K562 (cell line): Measurements from ENCODE around the gene UGT3A1. TPM values are rescaled to one million over a fixed set of nuclear protein-coding genes. Genes with fewer than 3 reads are reported as not detected.

Source experiments
- ATAC-seq: fragments of 200-7000 bp; cut with Tn5 transposase; 3 replicates; pipeline ENCODE4 v1.9.1; 2020; ENCODE audit warnings: moderate library complexity
- BruUV-seq: library from RNA; stranded (reverse); fragments of 400-500 nt; replicated peaks from 2 replicates; lab custom pipeline; 2021; lab: Mats Ljungman, UMichigan
- CTCF ChIA-PET: fragments of 300-600 bp; formaldehyde crosslinking; extraction: SDS; loops from one replicate; lab custom pipeline; 2021; ENCODE audit warnings: low intra/inter-chr PET ratio; lab: Yijun Ruan, JAX
- POLR2A ChIA-PET: fragments of 300-600, 350-650 bp; sonication (Branson Sonifier 250); formaldehyde crosslinking; extraction: SDS; loops from one replicate; lab custom pipeline; 2021; ENCODE audit warnings: antibody characterized with exemption, inconsistent platforms; lab: Yijun Ruan, JAX
- DNase-seq, 4 experiments: peaks; one replicate each; pipeline versions ENCODE4 v3.0.0 to v3.0.0-alpha.2; 2011 to 2018; ENCODE audit warnings: low spot score in 3 of 4, mixed read lengths in 3 of 4; ENCODE audit errors: extremely low read depth in 1 of 4
- FAIRE-seq: peaks from 2 replicates; lab custom pipeline; 2011; peaks lifted over from hg19 to GRCh38; lab: Jason Lieb, UNC
- H2AFZ ChIP-seq: 2 replicates; pipeline ENCODE4 v1.6.0; 2011; ENCODE audit warnings: low read depth, low read length, control low read depth, inconsistent platforms
- H3K27ac ChIP-seq: fragments of 200-600 bp; 3 replicates; pipeline ENCODE4 v1.8.0; 2011; ENCODE audit warnings: low read depth, mild to moderate bottlenecking, control low read depth, inconsistent platforms, low read length, moderate library complexity, mixed read lengths; ENCODE audit errors: extremely low read depth
- H3K27me3 ChIP-seq, 2 experiments: fragments of 300-600 bp in 1 of 2; 2 replicates in 1 of 2; 3 replicates in 1 of 2; pipeline versions ENCODE4 v1.6.0 to v1.8.0; 2011; ENCODE audit warnings: inconsistent platforms in 2 of 2, low read length in 2 of 2, mild to moderate bottlenecking in 1 of 2, mixed read lengths in 1 of 2, moderate library complexity in 1 of 2; ENCODE audit not compliant: control insufficient read depth in 2 of 2, insufficient read depth in 2 of 2
- H3K36me3 ChIP-seq: fragments of 300-600 bp; 3 replicates; pipeline ENCODE4 v1.8.0; 2011; ENCODE audit warnings: mild to moderate bottlenecking, low read length, inconsistent platforms; ENCODE audit not compliant: control insufficient read depth, insufficient read depth
- H3K4me1 ChIP-seq, 2 experiments: fragments of 200-600 bp in 1 of 2; replicated peaks in 1 of 2; 2 replicates in 1 of 2; 3 replicates in 1 of 2; pipeline versions ENCODE4 v1.5.1 to v1.8.0; 2011; ENCODE audit warnings: inconsistent platforms in 2 of 2, low read length in 2 of 2, mild to moderate bottlenecking in 1 of 2, mixed read lengths in 1 of 2, moderate library complexity in 1 of 2; ENCODE audit not compliant: control insufficient read depth in 2 of 2, insufficient read depth in 2 of 2
- H3K4me2 ChIP-seq: 2 replicates; pipeline ENCODE4 v1.6.1; 2011; ENCODE audit warnings: low read length, control low read depth, inconsistent platforms, mixed read lengths; ENCODE audit not compliant: insufficient read depth
- H3K4me3 ChIP-seq: fragments of 200-600 bp; sonication (generic), shearing (Covaris generic); 2 replicates; pipeline ENCODE4 v1.5.1; 2016; ENCODE audit warnings: control low read depth, inconsistent platforms
- H3K79me2 ChIP-seq: fragments of 200-600 bp; 3 replicates; pipeline ENCODE4 v1.8.0; 2011; ENCODE audit warnings: low read length, inconsistent platforms; ENCODE audit not compliant: control insufficient read depth, insufficient read depth
- H3K9ac ChIP-seq, 2 experiments: 2 replicates each; pipeline versions ENCODE4 v1.6.0 to v1.6.1; 2011; ENCODE audit warnings: low read depth in 2 of 2, low read length in 2 of 2, control low read depth in 1 of 2, inconsistent platforms in 1 of 2, mild to moderate bottlenecking in 1 of 2, mixed read lengths in 1 of 2; ENCODE audit not compliant: insufficient read depth in 1 of 2
- H3K9me1 ChIP-seq: one replicate; pipeline ENCODE4 v1.6.0; 2011; ENCODE audit warnings: inconsistent platforms, mild to moderate bottlenecking, low read length, moderate library complexity; ENCODE audit not compliant: control insufficient read depth, insufficient read depth
- H3K9me3 ChIP-seq: replicated peaks from 2 replicates; pipeline ENCODE4 v1.5.1; 2011; ENCODE audit warnings: low read depth, low read length, inconsistent platforms; ENCODE audit not compliant: control insufficient read depth, insufficient read depth
- H4K20me1 ChIP-seq: replicated peaks from 2 replicates; pipeline ENCODE4 v1.6.1; 2011; ENCODE audit warnings: low read length, inconsistent platforms, mixed read lengths; ENCODE audit not compliant: control insufficient read depth, insufficient read depth
- GABPB2 ChIP-seq: fragments of 250-450 bp; sonication (Bioruptor Pico); conservative IDR thresholded peaks from 2 replicates; pipeline ENCODE4 v1.5.1; 2021; ENCODE audit warnings: mild to moderate bottlenecking
- JUND ChIP-seq, 2 experiments: IDR thresholded peaks; 2 replicates in 1 of 2; 3 replicates in 1 of 2; pipeline ENCODE4 v1.6.1; 2011; ENCODE audit warnings: borderline replicate concordance in 2 of 2, low read depth in 2 of 2, low read length in 2 of 2, improper control_type of control experiment in 1 of 2, missing biosample characterization in 1 of 2, missing genetic modification characterization in 1 of 2, missing genetic modification reagents in 1 of 2
- MAFG ChIP-seq: fragments of 450-650 bp; conservative IDR thresholded peaks from 2 replicates; pipeline ENCODE4 v1.6.1; 2016; ENCODE audit warnings: missing genetic modification characterization, missing compliant biosample characterization
- OTX1 ChIP-seq: fragments of 450-650 bp; formaldehyde crosslinking; IDR thresholded peaks from 2 replicates; pipeline ENCODE4 v1.4.0; 2022; ENCODE audit warnings: mild to moderate bottlenecking
- SMAD1 ChIP-seq: fragments of 150-350 bp; IDR thresholded peaks from 2 replicates; pipeline ENCODE4 v1.6.1; 2014; ENCODE audit warnings: low read length, low read depth; ENCODE audit not compliant: partially characterized antibody
- SMAD3 ChIP-seq: fragments of 450-650 bp; formaldehyde crosslinking; conservative IDR thresholded peaks from 2 replicates; pipeline ENCODE4 v1.4.0; 2020; ENCODE audit warnings: mild to moderate bottlenecking
- SNIP1 ChIP-seq: fragments of 450-650 bp; IDR thresholded peaks from 2 replicates; pipeline ENCODE4 v1.7.1; 2017; ENCODE audit warnings: low read depth, mild to moderate bottlenecking
- TCF3 ChIP-seq: sonication (generic); formaldehyde crosslinking; IDR thresholded peaks from 2 replicates; pipeline ENCODE4 v1.4.0; 2020; ENCODE audit warnings: mild to moderate bottlenecking, missing genetic modification reagents
- TCF7L2 ChIP-seq: fragments of 150-350 bp; IDR thresholded peaks from 2 replicates; pipeline ENCODE4 v1.6.1; 2016; ENCODE audit warnings: low read depth, mild to moderate bottlenecking, low read length, moderate library complexity
- XRCC4 ChIP-seq: IDR thresholded peaks from one replicate; pipeline ENCODE4 v1.6.1; 2011; ENCODE audit not compliant: insufficient read depth, insufficient read length; ENCODE audit errors: extremely low read depth
- ZNF224 ChIP-seq: sonication (generic); formaldehyde crosslinking; IDR thresholded peaks from 2 replicates; pipeline ENCODE4 v1.8.0; 2022; ENCODE audit warnings: mild to moderate bottlenecking, missing genetic modification reagents
- ZNF23 ChIP-seq: fragments of 250-450 bp; sonication (Bioruptor Pico); IDR thresholded peaks from 2 replicates; pipeline ENCODE4 v1.4.0; 2020; ENCODE audit warnings: mild to moderate bottlenecking
- ZNF740 ChIP-seq, 3 experiments: fragments of 200-800 bp in 1 of 3; sonication (Bioruptor generic) in 1 of 3; sonication (generic) in 1 of 3; formaldehyde crosslinking in 1 of 3; IDR thresholded peaks; 2 replicates each; pipeline versions ENCODE4 v1.6.1 to v1.8.0; 2016 to 2022; ENCODE audit warnings: mild to moderate bottlenecking in 2 of 3, missing compliant biosample characterization in 2 of 3, missing genetic modification characterization in 2 of 3, missing genetic modification reagents in 1 of 3
- ZNF778 ChIP-seq: fragments of 450-650 bp; formaldehyde crosslinking; IDR thresholded peaks from 2 replicates; pipeline ENCODE4 v1.4.0; 2020; ENCODE audit warnings: mild to moderate bottlenecking, moderate library complexity
- WGBS: fragments of 100-300 bp; shearing (Covaris generic); methylation state at CpG from one replicate; pipeline ENCODE4 v1.1.6; 2016; ENCODE audit warnings: low coverage, mixed read lengths; ENCODE audit not compliant: insufficient coverage; ENCODE audit errors: missing lambda C conversion rate; 5-methylcytosine and 5-hydroxymethylcytosine counted together
- in situ Hi-C: fragments of 300-500 bp; cut with MboI; formaldehyde crosslinking; loops from 4 replicates; pipeline ENCODE4 v1.15.0; 2018; ENCODE audit warnings: inconsistent platforms, mixed read lengths
- intact Hi-C: fragments of 100-400 bp; cut with micrococcal nuclease; formaldehyde crosslinking; loops from 2 replicates; pipeline ENCODE4 v1.14.2; 2022
- polyA plus RNA-seq, 8 experiments: library from polyadenylated mRNA; depleted of rRNA in 4 of 8; stranded (reverse) in 5 of 8; unstranded in 3 of 8; fragments of >200 nt; fragmentation: Nextera tagmentation in 2 of 8; fragmentation: Illumina TruSeq in 1 of 8; extraction: Ambion mirVana in 2 of 8; extraction: Trizol in 1 of 8; gene quantifications; 2 replicates each; pipeline versions ENCODE4 v1.2.1 to v1.2.3, GENCODE V29; 2011 to 2014; ENCODE audit warnings: inconsistent platforms in 1 of 8, missing spikeins in 1 of 8
- total RNA-seq, 7 experiments: library from RNA; depleted of rRNA in 6 of 7; stranded (reverse); fragments of >200 nt in 6 of 7; fragmentation: Illumina TruSeq in 2 of 7; extraction: Trizol in 2 of 7; gene quantifications; 2 replicates each; pipeline versions ENCODE4 v1.2.1 to v1.2.3, GENCODE V29; 2011 to 2021; ENCODE audit warnings: low replicate concordance in 1 of 7
- TF ChIP-seq, protein P1 (sequence below): fragments of 450-650 bp; IDR thresholded peaks from 2 replicates; pipeline ENCODE4 v1.7.0; 2016; ENCODE audit warnings: borderline replicate concordance
- TF ChIP-seq, protein P2 (sequence below): fragments of 450-650 bp; formaldehyde crosslinking; IDR thresholded peaks from 2 replicates; pipeline ENCODE4 v1.4.0; 2020; ENCODE audit warnings: mild to moderate bottlenecking, moderate library complexity
- TF ChIP-seq, protein P3 (sequence below): fragments of 250-450 bp; sonication (Bioruptor Pico); IDR thresholded peaks from 2 replicates; pipeline ENCODE4 v1.8.0; 2021; ENCODE audit warnings: moderate library complexity, mild to moderate bottlenecking, inconsistent platforms

Gene UGT3A1
- total and polyA plus RNA-seq, 9 of the 15 experiments (the other 6 are each of a cell fraction or from before 2014, with no cell fraction given), result not detected

DNA sequence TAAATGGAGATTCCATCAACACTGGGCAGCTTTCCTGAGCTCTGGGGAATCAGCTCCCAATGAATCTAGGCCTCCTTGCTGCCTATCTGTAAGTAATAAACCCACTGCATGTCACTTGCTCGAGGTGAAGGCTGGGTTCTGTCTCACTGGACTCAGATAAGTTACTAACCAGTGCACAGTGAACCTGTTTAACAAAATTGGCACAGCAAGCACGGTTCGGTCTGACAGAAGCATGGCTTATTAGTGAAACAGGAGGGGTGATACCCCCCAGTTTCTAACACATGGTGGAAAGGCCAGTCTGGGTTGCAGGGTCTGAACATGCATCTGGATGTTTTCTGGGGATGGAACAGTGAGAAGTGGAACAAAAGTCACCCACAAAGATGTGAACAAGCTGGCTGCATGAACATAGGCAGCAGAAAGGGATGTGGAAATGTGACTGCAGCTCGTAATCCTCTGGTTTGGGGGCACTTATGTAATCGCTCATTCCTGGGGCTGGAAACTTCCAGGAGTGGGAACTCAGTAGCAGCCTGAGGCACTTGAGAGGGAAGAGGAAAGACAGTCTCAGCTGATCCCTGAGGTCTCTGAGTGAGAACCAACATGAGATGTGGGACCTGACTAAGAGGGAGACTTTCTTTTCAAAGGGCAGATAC, 37.8 kb upstream of the UGT3A1 start (continued):
- no peak for TF ChIP-seq JUND (IDR thresholded peaks at IDR 0.05; ENCODE audit: borderline replicate concordance, low read depth, low read length)
- TF ChIP-seq JUND (tag; IDR thresholded peaks at IDR 0.05; ENCODE audit: borderline replicate concordance, low read depth, low read length), result no peak
- TF ChIP-seq TCF7L2, result no peak

DNA sequence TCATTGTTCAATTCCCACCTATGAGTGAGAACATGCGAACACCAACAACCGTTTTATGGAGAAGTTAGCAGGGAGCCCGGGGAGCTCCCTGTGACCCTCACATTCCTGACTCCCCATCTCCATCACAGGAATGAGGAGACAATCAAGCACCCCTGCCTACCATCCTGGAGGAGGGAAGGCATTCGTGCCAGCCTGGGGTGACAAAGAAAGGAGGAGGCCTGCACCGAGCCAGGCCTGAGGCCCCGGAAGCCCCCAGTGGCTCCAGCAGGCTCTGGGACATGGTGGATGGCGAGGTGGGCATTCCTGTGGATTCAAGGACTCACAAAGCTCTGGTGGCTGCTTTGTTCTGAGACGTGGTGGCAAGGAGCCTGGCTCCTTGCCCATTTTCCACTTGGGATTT, 36.5 kb upstream of the UGT3A1 start:
- ChIA-PET CTCF (no interaction called here), POLR2A (no interaction called here)
- ATAC-seq (no peak), DNase-seq (no peak), FAIRE-seq (no peak)
- WGBS, result 0% methylated on average over 8 of the region's 8 CpGs
- Histone ChIP-seq H3K27ac (no peak overlapping the region), H3K79me2 (no peaks in the 10 kb centered on the region), H3K4me3 (no peak overlapping the region), H4K20me1 (no peaks in the 10 kb centered on the region), H3K4me2 (no peak overlapping the region), H3K9me1 (no peaks in the 10 kb centered on the region), H3K27me3 (no peaks in the 10 kb centered on the region), H3K4me1 (no peaks in the 10 kb centered on the region), H2AFZ (no peak overlapping the region), H3K9ac (no peak overlapping the region), H3K9me3 (no peaks in the 10 kb centered on the region), H3K36me3 (no peaks in the 10 kb centered on the region)
- no TSS peak for BruUV-seq
- in situ Hi-C loops, result no loop called here
- intact Hi-C loops, result no loop called here
- TF ChIP-seq XRCC4 (no peak), SMAD3 (no peak), TCF3 (CRISPR knock-in tag) (no peak), ZNF224 (no peak), OTX1 (CRISPR knock-in tag) (no peak), MAFG (tag) (no peak), ZNF740 (CRISPR knock-in tag; IDR thresholded peaks at IDR 0.05) (no peak), ZNF740 (tag; IDR thresholded peaks at IDR 0.05) (no peak), GABPB2 (no peak), ZNF23 (CRISPR knock-in tag) (no peak), SNIP1 (no peak), ZNF778 (CRISPR knock-in tag) (no peak), SMAD1 (no peak)
- TF ChIP-seq, protein P1, sequence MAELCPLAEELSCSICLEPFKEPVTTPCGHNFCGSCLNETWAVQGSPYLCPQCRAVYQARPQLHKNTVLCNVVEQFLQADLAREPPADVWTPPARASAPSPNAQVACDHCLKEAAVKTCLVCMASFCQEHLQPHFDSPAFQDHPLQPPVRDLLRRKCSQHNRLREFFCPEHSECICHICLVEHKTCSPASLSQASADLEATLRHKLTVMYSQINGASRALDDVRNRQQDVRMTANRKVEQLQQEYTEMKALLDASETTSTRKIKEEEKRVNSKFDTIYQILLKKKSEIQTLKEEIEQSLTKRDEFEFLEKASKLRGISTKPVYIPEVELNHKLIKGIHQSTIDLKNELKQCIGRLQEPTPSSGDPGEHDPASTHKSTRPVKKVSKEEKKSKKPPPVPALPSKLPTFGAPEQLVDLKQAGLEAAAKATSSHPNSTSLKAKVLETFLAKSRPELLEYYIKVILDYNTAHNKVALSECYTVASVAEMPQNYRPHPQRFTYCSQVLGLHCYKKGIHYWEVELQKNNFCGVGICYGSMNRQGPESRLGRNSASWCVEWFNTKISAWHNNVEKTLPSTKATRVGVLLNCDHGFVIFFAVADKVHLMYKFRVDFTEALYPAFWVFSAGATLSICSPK, result no peak
- TF ChIP-seq, protein P2, sequence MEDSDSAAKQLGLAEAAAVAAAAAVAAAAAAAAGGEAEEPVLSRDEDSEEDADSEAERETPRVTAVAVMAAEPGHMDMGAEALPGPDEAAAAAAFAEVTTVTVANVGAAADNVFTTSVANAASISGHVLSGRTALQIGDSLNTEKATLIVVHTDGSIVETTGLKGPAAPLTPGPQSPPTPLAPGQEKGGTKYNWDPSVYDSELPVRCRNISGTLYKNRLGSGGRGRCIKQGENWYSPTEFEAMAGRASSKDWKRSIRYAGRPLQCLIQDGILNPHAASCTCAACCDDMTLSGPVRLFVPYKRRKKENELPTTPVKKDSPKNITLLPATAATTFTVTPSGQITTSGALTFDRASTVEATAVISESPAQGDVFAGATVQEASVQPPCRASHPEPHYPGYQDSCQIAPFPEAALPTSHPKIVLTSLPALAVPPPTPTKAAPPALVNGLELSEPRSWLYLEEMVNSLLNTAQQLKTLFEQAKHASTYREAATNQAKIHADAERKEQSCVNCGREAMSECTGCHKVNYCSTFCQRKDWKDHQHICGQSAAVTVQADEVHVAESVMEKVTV, result no peak
- TF ChIP-seq, protein P3, sequence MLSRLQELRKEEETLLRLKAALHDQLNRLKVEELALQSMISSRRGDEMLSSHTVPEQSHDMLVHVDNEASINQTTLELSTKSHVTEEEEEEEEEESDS, result no peak
